ENCODE results near the gene SPDYE3. TPM values are rescaled to one million over a fixed set of nuclear protein-coding genes. Genes with fewer than 3 reads are reported as not detected.
"Not testable (repeated sequence)": the region's sequence is repeated elsewhere in the genome, so short reads cannot be mapped to it uniquely, and the experiment has no call there.

Gene SPDYE3
- not detected in 2 replicates for total RNA-seq
- 3.3 and 3.4 TPM in 2 replicates for polyA plus RNA-seq

DNA sequence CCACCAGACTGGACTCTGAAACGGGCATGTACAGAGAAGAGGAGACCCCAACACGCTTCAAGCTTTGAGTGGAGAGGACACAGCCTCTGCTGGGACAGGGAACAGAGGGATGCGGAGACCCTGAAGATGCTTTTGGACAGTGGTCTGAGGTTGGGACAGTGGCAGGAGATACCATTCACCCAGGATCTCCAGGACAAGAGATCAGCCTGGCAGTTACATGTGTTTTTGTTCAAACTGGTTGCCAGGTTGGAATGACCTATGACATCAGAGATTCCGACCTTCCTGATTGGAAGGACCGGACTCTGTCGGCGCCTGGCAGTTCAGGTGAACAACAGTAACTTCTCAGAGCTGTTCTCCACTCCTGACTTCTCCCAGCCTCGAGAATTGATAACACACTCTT, at the start of gene SPDYE3:
Gene SPDYE3, plus strand, starts transcription at position 301 of the 400 bp plus-strand sequence. CDS start 184 bp downstream, outside the sequence.
- H3K4me3 ChIP-seq; DNase-seq (ENCODE audit: low spot score); H3K9me2 ChIP-seq (replicated peaks; ENCODE audit: insufficient read depth); H3K4me2 ChIP-seq; H3K27me3 ChIP-seq; H3K27ac ChIP-seq; H3K36me3 ChIP-seq (replicated peaks; ENCODE audit: insufficient read depth, low read depth); H4K20me1 ChIP-seq (ENCODE audit: insufficient read depth, poor library complexity, severe bottlenecking); H2AFZ ChIP-seq; H3K9me3 ChIP-seq (ENCODE audit: low read depth); H3K4me1 ChIP-seq (ENCODE audit: insufficient read depth); H3K79me2 ChIP-seq: not testable (repeated sequence)
- 96% methylated on average over 7 of the region's 8 CpGs for WGBS (ENCODE audit: low lambda C conversion rate, missing lambda C conversion rate)

- not testable (repeated sequence) for H3K27ac ChIP-seq; H3K4me1 ChIP-seq (ENCODE audit: insufficient read depth); H3K4me3 ChIP-seq; H3K9me3 ChIP-seq (ENCODE audit: low read depth); H3K27me3 ChIP-seq; H4K20me1 ChIP-seq (ENCODE audit: insufficient read depth, poor library complexity, severe bottlenecking); H2AFZ ChIP-seq; DNase-seq (ENCODE audit: low spot score); H3K36me3 ChIP-seq (replicated peaks; ENCODE audit: insufficient read depth, low read depth); H3K4me2 ChIP-seq; H3K9me2 ChIP-seq (replicated peaks; ENCODE audit: insufficient read depth)
- WGBS (ENCODE audit: low lambda C conversion rate, missing lambda C conversion rate) = 81% methylated on average over 8 of the region's 8 CpGs
- peaks cover 33% of the 10 kb centered on the region for H3K79me2 ChIP-seq
These were observed 47.5 kb upstream of the SPDYE3 start for GRCh38 chr7:100259984-100260383.

DNA sequence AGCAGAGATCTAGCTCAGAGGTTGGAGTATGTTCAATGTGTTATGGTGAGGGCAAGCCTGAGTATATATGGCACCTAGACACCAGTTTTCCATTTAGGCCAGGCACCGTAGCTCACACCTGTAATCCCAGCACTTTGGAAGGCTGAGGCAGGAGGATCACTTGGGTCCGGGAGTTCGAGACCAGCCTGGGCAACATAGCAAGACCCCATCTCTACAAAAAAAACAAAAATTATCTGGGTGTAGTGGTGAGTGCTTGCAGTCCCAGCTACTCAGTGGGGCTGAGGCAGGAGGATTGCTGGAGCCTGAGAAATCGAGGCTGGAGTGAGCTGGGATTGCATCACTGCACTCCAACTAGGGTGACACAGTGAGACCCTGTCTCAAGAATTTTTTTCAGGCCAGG, 44.6 kb upstream of the SPDYE3 start:
- not testable (repeated sequence) for H3K9me2 ChIP-seq (replicated peaks; ENCODE audit: insufficient read depth); H3K4me1 ChIP-seq (ENCODE audit: insufficient read depth); H3K36me3 ChIP-seq (replicated peaks; ENCODE audit: insufficient read depth, low read depth); H3K9me3 ChIP-seq (ENCODE audit: low read depth); H3K27ac ChIP-seq; DNase-seq (ENCODE audit: low spot score); H3K27me3 ChIP-seq; H4K20me1 ChIP-seq (ENCODE audit: insufficient read depth, poor library complexity, severe bottlenecking); H3K4me3 ChIP-seq; H3K4me2 ChIP-seq; H2AFZ ChIP-seq
- 96% methylated on average over 4 of the region's 4 CpGs for WGBS (ENCODE audit: low lambda C conversion rate, missing lambda C conversion rate)
- peaks cover 58% of the 10 kb centered on the region for H3K79me2 ChIP-seq

- not testable (repeated sequence) for H2AFZ ChIP-seq; DNase-seq (ENCODE audit: low spot score); H3K27ac ChIP-seq; H3K4me2 ChIP-seq; H3K9me3 ChIP-seq (ENCODE audit: low read depth); H3K27me3 ChIP-seq; H3K4me1 ChIP-seq (ENCODE audit: insufficient read depth); H4K20me1 ChIP-seq (ENCODE audit: insufficient read depth, poor library complexity, severe bottlenecking); H3K36me3 ChIP-seq (replicated peaks; ENCODE audit: insufficient read depth, low read depth); H3K4me3 ChIP-seq; H3K9me2 ChIP-seq (replicated peaks; ENCODE audit: insufficient read depth)
- 94% methylated on average over 4 of the region's 4 CpGs for WGBS (ENCODE audit: low lambda C conversion rate, missing lambda C conversion rate)
- H3K79me2 ChIP-seq = peaks cover 71% of the 10 kb centered on the region
These were observed 43.3 kb upstream of the SPDYE3 start for GRCh38 chr7:100264223-100264622.

DNA sequence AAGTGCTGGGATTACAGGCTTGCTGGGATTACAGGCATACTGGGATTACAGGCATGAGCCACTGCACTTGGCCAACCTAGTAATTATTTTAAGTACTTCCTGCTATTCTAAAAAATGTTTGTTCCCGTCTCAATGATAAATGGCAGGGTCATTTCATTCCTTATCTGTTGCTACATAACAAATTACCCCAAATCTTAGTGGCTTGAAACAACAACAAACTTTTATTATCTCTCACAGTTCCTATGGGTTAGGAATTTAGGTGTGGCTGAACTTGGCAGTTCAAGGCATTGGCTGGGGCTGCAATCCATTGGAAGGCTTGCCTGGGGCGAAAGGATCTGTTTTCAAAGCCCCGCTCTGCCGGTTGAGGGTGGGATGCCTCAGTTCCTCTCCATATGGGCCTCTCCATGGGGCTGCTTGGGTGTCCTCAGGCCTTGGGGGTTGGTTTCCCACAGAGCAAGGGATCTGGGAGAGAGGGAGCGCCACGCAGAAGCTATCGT, 42.8 kb upstream of the SPDYE3 start:
- not testable (repeated sequence) for DNase-seq (ENCODE audit: low spot score); H3K27me3 ChIP-seq; H4K20me1 ChIP-seq (ENCODE audit: insufficient read depth, poor library complexity, severe bottlenecking); H3K4me3 ChIP-seq; H3K9me2 ChIP-seq (replicated peaks; ENCODE audit: insufficient read depth); H3K4me1 ChIP-seq (ENCODE audit: insufficient read depth); H3K36me3 ChIP-seq (replicated peaks; ENCODE audit: insufficient read depth, low read depth); H2AFZ ChIP-seq; H3K27ac ChIP-seq; H3K9me3 ChIP-seq (ENCODE audit: low read depth); H3K4me2 ChIP-seq
- 66% methylated on average over 7 of the region's 7 CpGs for WGBS (ENCODE audit: low lambda C conversion rate, missing lambda C conversion rate)
- H3K79me2 ChIP-seq = peaks cover 74% of the 10 kb centered on the region

DNA sequence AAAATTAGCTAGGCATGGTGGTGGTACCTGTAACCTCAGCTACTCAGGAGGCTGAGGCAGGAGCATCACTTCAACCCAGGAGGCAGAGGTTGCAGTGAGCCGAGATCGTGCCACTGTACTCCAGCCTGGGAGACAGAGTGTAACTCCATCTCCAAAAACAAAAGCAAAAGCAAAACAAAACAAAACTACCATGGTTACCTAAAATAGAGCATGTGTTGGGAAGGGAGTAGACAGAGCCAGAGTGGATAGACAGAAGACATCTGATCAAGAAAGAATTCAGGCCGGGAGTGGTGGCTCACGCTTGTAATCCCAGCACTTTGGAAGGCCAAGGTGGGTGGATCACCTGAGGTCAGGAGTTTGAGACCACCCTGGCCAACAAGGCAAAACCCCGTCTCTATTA, 41.7 kb upstream of the SPDYE3 start:
- H3K79me2 ChIP-seq = peaks cover 69% of the 10 kb centered on the region
- H3K27ac ChIP-seq; H3K9me3 ChIP-seq (ENCODE audit: low read depth); H3K4me2 ChIP-seq; H2AFZ ChIP-seq; H3K36me3 ChIP-seq (replicated peaks; ENCODE audit: insufficient read depth, low read depth); DNase-seq (ENCODE audit: low spot score); H3K27me3 ChIP-seq; H4K20me1 ChIP-seq (ENCODE audit: insufficient read depth, poor library complexity, severe bottlenecking); H3K9me2 ChIP-seq (replicated peaks; ENCODE audit: insufficient read depth); H3K4me3 ChIP-seq: not testable (repeated sequence)
- H3K4me1 ChIP-seq (ENCODE audit: insufficient read depth) = peaks cover 12% of the 10 kb centered on the region
- WGBS (ENCODE audit: low lambda C conversion rate, missing lambda C conversion rate) = 90% methylated on average over 5 of the region's 5 CpGs

All from hepatocyte (in vitro differentiated cells).